ENCODE data around the gene FAM193A. TPM values are rescaled to one million over a fixed set of nuclear protein-coding genes. Genes with fewer than 3 reads are reported as not detected.

Gene FAM193A
- total and polyA plus RNA-seq, 2 experiments from 2014 or later, result 12.0 to 22.9 TPM

DNA sequence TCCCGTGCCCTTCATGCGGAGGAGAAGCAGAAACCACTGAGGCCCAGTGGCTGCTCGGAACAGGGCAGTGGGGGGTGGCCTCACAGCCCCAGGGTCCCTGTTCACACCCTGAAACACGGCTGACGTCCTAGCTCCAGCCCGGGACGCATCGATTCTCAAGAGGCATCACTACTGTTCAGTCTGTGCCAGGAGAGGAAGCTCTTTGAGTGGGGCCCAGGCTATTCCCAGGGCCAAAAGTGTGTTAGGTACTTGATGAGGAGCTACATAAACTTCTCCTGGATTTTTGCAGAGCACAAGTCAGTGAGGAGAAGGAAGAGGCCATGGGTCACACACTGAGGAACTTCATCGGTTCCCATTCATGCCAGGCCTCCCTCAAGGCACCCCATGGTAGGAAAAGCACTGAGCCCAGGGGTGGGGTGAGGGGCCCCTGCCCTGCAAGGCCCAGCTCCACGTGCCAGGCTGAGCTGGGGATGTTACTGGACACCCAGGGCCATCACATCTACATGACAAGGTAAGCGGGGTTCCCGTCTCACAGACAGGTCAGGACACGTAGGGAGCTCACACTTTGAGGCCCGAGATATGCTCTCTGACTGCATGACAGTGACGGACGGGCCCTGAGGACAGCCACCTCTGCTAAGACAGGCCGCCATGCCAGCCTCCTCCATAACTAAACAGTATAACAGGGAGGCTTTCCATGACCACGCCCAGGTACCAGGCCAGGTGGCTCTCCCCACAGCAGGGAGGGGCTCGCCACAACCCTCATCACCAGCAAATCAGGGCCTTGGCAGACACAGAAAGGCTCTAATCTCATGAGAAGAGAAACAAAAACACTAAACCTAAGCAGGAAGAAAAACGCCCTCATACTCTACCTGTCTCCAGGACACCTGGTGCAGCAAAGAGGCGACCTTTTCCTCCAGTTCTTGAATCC is 207.3 kb downstream of the FAM193A start:
- peaks cover 5% of the 10 kb centered on the region for H3K27me3 Mint-ChIP-seq (ENCODE audit: insufficient read depth, low read depth, poor library complexity)

More for the DNA sequence above, 207.3 kb downstream of the FAM193A start:
- ATAC-seq, result no peak
- no peak overlapping the region for H3K4me2 ChIP-seq
- no peak overlapping the region for H3K4me3 Mint-ChIP-seq
- no peaks in the 10 kb centered on the region for H3K9me2 ChIP-seq (ENCODE audit: insufficient read depth)
- peaks cover 48% of the 10 kb centered on the region for H3K36me3 Mint-ChIP-seq (ENCODE audit: low read depth)
- H3K27ac ChIP-seq (ENCODE audit: low read depth), result no peak overlapping the region
- TF ChIP-seq EZH2phosphoT487 (IDR thresholded peaks at IDR 0.05; ENCODE audit: unreplicated experiment) (no peak), NANOG (IDR thresholded peaks at IDR 0.05; ENCODE audit: borderline replicate concordance) (no peak), ZNF331 (CRISPR knock-in tag; IDR thresholded peaks at IDR 0.05; ENCODE audit: low read depth) (no peak), ZNF114 (CRISPR knock-in tag; IDR thresholded peaks at IDR 0.05) (no peak), EZH2 (IDR thresholded peaks at IDR 0.05; ENCODE audit: low read depth, unreplicated experiment) (no peak), JUNB (IDR thresholded peaks at IDR 0.05; ENCODE audit: unreplicated experiment) (no peak), CREB1 (CRISPR knock-in tag; IDR thresholded peaks at IDR 0.05; ENCODE audit: low read depth) (no peak), POLR2AphosphoS5 (IDR thresholded peaks at IDR 0.05; ENCODE audit: low read depth) (no peak), STAT1 (IDR thresholded peaks at IDR 0.05; ENCODE audit: unreplicated experiment) (no peak)
- TF ChIP-seq, protein P1, sequence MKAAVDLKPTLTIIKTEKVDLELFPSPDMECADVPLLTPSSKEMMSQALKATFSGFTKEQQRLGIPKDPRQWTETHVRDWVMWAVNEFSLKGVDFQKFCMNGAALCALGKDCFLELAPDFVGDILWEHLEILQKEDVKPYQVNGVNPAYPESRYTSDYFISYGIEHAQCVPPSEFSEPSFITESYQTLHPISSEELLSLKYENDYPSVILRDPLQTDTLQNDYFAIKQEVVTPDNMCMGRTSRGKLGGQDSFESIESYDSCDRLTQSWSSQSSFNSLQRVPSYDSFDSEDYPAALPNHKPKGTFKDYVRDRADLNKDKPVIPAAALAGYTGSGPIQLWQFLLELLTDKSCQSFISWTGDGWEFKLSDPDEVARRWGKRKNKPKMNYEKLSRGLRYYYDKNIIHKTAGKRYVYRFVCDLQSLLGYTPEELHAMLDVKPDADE (IDR thresholded peaks at IDR 0.05), result no peak
- TF ChIP-seq, protein P2, sequence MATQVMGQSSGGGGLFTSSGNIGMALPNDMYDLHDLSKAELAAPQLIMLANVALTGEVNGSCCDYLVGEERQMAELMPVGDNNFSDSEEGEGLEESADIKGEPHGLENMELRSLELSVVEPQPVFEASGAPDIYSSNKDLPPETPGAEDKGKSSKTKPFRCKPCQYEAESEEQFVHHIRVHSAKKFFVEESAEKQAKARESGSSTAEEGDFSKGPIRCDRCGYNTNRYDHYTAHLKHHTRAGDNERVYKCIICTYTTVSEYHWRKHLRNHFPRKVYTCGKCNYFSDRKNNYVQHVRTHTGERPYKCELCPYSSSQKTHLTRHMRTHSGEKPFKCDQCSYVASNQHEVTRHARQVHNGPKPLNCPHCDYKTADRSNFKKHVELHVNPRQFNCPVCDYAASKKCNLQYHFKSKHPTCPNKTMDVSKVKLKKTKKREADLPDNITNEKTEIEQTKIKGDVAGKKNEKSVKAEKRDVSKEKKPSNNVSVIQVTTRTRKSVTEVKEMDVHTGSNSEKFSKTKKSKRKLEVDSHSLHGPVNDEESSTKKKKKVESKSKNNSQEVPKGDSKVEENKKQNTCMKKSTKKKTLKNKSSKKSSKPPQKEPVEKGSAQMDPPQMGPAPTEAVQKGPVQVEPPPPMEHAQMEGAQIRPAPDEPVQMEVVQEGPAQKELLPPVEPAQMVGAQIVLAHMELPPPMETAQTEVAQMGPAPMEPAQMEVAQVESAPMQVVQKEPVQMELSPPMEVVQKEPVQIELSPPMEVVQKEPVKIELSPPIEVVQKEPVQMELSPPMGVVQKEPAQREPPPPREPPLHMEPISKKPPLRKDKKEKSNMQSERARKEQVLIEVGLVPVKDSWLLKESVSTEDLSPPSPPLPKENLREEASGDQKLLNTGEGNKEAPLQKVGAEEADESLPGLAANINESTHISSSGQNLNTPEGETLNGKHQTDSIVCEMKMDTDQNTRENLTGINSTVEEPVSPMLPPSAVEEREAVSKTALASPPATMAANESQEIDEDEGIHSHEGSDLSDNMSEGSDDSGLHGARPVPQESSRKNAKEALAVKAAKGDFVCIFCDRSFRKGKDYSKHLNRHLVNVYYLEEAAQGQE (IDR thresholded peaks at IDR 0.05; ENCODE audit: unreplicated experiment), result no peak
- TF ChIP-seq, protein P3, sequence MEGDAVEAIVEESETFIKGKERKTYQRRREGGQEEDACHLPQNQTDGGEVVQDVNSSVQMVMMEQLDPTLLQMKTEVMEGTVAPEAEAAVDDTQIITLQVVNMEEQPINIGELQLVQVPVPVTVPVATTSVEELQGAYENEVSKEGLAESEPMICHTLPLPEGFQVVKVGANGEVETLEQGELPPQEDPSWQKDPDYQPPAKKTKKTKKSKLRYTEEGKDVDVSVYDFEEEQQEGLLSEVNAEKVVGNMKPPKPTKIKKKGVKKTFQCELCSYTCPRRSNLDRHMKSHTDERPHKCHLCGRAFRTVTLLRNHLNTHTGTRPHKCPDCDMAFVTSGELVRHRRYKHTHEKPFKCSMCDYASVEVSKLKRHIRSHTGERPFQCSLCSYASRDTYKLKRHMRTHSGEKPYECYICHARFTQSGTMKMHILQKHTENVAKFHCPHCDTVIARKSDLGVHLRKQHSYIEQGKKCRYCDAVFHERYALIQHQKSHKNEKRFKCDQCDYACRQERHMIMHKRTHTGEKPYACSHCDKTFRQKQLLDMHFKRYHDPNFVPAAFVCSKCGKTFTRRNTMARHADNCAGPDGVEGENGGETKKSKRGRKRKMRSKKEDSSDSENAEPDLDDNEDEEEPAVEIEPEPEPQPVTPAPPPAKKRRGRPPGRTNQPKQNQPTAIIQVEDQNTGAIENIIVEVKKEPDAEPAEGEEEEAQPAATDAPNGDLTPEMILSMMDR (conservative IDR thresholded peaks at IDR 0.05; ENCODE audit: low read depth in 2 of 2), result no peak
- TF ChIP-seq, protein P4, sequence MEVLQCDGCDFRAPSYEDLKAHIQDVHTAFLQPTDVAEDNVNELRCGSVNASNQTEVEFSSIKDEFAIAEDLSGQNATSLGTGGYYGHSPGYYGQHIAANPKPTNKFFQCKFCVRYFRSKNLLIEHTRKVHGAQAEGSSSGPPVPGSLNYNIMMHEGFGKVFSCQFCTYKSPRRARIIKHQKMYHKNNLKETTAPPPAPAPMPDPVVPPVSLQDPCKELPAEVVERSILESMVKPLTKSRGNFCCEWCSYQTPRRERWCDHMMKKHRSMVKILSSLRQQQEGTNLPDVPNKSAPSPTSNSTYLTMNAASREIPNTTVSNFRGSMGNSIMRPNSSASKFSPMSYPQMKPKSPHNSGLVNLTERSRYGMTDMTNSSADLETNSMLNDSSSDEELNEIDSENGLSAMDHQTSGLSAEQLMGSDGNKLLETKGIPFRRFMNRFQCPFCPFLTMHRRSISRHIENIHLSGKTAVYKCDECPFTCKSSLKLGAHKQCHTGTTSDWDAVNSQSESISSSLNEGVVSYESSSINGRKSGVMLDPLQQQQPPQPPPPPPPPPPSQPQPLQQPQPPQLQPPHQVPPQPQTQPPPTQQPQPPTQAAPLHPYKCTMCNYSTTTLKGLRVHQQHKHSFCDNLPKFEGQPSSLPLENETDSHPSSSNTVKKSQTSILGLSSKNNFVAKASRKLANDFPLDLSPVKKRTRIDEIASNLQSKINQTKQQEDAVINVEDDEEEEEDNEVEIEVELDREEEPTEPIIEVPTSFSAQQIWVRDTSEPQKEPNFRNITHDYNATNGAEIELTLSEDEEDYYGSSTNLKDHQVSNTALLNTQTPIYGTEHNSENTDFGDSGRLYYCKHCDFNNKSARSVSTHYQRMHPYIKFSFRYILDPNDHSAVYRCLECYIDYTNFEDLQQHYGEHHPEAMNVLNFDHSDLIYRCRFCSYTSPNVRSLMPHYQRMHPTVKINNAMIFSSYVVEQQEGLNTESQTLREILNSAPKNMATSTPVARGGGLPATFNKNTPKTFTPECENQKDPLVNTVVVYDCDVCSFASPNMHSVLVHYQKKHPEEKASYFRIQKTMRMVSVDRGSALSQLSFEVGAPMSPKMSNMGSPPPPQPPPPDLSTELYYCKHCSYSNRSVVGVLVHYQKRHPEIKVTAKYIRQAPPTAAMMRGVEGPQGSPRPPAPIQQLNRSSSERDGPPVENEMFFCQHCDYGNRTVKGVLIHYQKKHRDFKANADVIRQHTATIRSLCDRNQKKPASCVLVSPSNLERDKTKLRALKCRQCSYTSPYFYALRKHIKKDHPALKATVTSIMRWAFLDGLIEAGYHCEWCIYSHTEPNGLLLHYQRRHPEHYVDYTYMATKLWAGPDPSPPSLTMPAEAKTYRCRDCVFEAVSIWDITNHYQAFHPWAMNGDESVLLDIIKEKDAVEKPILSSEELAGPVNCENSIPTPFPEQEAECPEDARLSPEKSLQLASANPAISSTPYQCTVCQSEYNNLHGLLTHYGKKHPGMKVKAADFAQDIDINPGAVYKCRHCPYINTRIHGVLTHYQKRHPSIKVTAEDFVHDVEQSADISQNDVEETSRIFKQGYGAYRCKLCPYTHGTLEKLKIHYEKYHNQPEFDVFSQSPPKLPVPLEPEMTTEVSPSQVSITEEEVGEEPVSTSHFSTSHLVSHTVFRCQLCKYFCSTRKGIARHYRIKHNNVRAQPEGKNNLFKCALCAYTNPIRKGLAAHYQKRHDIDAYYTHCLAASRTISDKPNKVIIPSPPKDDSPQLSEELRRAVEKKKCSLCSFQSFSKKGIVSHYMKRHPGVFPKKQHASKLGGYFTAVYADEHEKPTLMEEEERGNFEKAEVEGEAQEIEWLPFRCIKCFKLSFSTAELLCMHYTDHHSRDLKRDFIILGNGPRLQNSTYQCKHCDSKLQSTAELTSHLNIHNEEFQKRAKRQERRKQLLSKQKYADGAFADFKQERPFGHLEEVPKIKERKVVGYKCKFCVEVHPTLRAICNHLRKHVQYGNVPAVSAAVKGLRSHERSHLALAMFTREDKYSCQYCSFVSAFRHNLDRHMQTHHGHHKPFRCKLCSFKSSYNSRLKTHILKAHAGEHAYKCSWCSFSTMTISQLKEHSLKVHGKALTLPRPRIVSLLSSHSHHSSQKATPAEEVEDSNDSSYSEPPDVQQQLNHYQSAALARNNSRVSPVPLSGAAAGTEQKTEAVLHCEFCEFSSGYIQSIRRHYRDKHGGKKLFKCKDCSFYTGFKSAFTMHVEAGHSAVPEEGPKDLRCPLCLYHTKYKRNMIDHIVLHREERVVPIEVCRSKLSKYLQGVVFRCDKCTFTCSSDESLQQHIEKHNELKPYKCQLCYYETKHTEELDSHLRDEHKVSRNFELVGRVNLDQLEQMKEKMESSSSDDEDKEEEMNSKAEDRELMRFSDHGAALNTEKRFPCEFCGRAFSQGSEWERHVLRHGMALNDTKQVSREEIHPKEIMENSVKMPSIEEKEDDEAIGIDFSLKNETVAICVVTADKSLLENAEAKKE (CRISPR knock-in tag; IDR thresholded peaks at IDR 0.05), result no peak
- DNase-seq (ENCODE audit: low spot score), result no peak
- H3K4me3 ChIP-seq, result no peak overlapping the region
- H3K36me3 ChIP-seq (ENCODE audit: insufficient read depth), result peaks cover 16% of the 10 kb centered on the region
- H3F3A ChIP-seq (replicated peaks; ENCODE audit: low read depth), result no peaks in the 10 kb centered on the region; the same call in 1 of the 2 replicates
- no peaks in the 10 kb centered on the region for H3K4me1 ChIP-seq (ENCODE audit: insufficient read depth)
- no peak overlapping the region for H3K27ac Mint-ChIP-seq
- H3K27me3 ChIP-seq (ENCODE audit: insufficient read depth), result no peaks in the 10 kb centered on the region
- no peaks in the 10 kb centered on the region for H3K9me3 Mint-ChIP-seq
- H4K20me1 ChIP-seq (replicated peaks; ENCODE audit: insufficient read depth), result no peaks in the 10 kb centered on the region; the same call in 1 of the 2 replicates
- H3K79me2 ChIP-seq (replicated peaks; ENCODE audit: insufficient read depth), result no peaks in the 10 kb centered on the region
- H2AFZ ChIP-seq, result no peak overlapping the region
- H3K4me1 Mint-ChIP-seq, result no peaks in the 10 kb centered on the region; the same call in 2 of the 3 replicates
